ENCODE results near the gene DDC.
A peak's percentile ranks its signal among the peaks of the same experiment; 100 is the strongest.

GRCh38 chr7:50534690-50535290 is 30.4 kb downstream of the DDC start:
- TF ChIP-seq CTCF (IDR thresholded peaks at IDR 0.05) (no peak), POLR2AphosphoS5 (IDR thresholded peaks at IDR 0.05) (peak; percentile 6 to 36), EP300 (IDR thresholded peaks at IDR 0.05) (no peak)

Data from esophagus muscularis mucosa (tissue), 4 donors.